DND-41 (cell line): Measurements from ENCODE around the gene SLC35F3.

Experiments used
- CTCF ChIP-seq: IDR thresholded peaks from 2 replicates; pipeline ENCODE4 v1.5.1; 2012; ENCODE audit warnings: borderline replicate concordance, low read length, moderate library complexity, mild to moderate bottlenecking; ENCODE audit not compliant: poor library complexity, severe bottlenecking; ENCODE audit errors: extremely low read depth
- EZH2 ChIP-seq: IDR thresholded peaks from 3 replicates; pipeline ENCODE4 v1.6.1; 2012; ENCODE audit warnings: borderline replicate concordance, low read depth, mild to moderate bottlenecking, moderate library complexity, low read length, inconsistent platforms; ENCODE audit not compliant: severe bottlenecking

- TF ChIP-seq CTCF (no peak), EZH2 (no peak)
Observed at GRCh38 chr1:234295626-234296025, 391.1 kb downstream of the SLC35F3 start.
